ENCODE data around the gene HFE.
"Not testable (repeated sequence)": the region's sequence is repeated elsewhere in the genome, so short reads cannot be mapped to it uniquely, and the experiment has no call there.

Gene HFE

GRCh38 chr6:26054781-26055718, 32.2 kb upstream of the HFE start:
- ChIA-PET POLR2A (interaction anchor here (0.6 to 2.0 kb wide), 5 partner anchors 10 to 180 kb away, joined by 3 to 9 read pairs (median 6); a partner anchor contains a TSS), CTCF (interaction anchor here (1.6 to 29.5 kb wide), 5 partner anchors 9 to 40 kb away, joined by 4 to 1301 read pairs (median 11); partner anchors contain the start of gene HFE)
- peak; percentile 86 for DNase-seq (ENCODE audit: low read depth, low spot score)

GRCh38 chr6:26055719-26056582, 31.3 kb upstream of the HFE start:
- no peak for TF ChIP-seq CTCF (IDR thresholded peaks at IDR 0.05; ENCODE audit: insufficient read depth, low read length, missing control alignments)
- no peak for DNase-seq (ENCODE audit: low read depth, low spot score)
- CTCF ChIA-PET = interaction anchor here (1.4 to 29.5 kb wide), 5 partner anchors 9 to 39 kb away, joined by 4 to 1301 read pairs (median 7); partner anchors contain the start of gene HFE
- POLR2A ChIA-PET = interaction anchor here (0.6 to 2.0 kb wide), 8 partner anchors 10 to 179 kb away, joined by 3 to 9 read pairs (median 6); a partner anchor contains a TSS
- H3K4me3 ChIP-seq (ENCODE audit: low read depth, low read length) = peak overlapping the region; percentile 72

More at GRCh38 chr6:26054781-26055718, 32.2 kb upstream of the HFE start:
- no peak for TF ChIP-seq CTCF (IDR thresholded peaks at IDR 0.05; ENCODE audit: insufficient read depth, low read length, missing control alignments)
- H3K4me3 ChIP-seq (ENCODE audit: low read depth, low read length) = peak overlapping the region; percentile 72

- H3K4me3 ChIP-seq (ENCODE audit: low read depth, low read length) = peak overlapping the region; percentile 72
Observed at GRCh38 chr6:26056583-26057350, 30.5 kb upstream of the HFE start.

GRCh38 chr6:26057899-26058298, 29.3 kb upstream of the HFE start:
- no peak overlapping the region for H3K4me3 ChIP-seq (ENCODE audit: low read depth, low read length)
- TF ChIP-seq CTCF (IDR thresholded peaks at IDR 0.05; ENCODE audit: insufficient read depth, low read length, missing control alignments) = no peak
- POLR2A ChIA-PET = no interaction called here
- CTCF ChIA-PET = interaction anchor here (2.9 to 29.5 kb wide), 2 partner anchors 8 to 37 kb away, joined by 11 to 1301 read pairs; partner anchors contain the start of gene HFE
- no peak for DNase-seq (ENCODE audit: low read depth, low spot score)

More at GRCh38 chr6:26056583-26057350, 30.5 kb upstream of the HFE start:
- CTCF ChIA-PET = interaction anchor here (1.4 to 29.5 kb wide), 5 partner anchors 8 to 39 kb away, joined by 4 to 1301 read pairs (median 7); partner anchors contain the start of gene HFE
- no peak for DNase-seq (ENCODE audit: low read depth, low spot score)
- POLR2A ChIA-PET = interaction anchor here (0.9 to 2.0 kb wide), 7 partner anchors 11 to 138 kb away, joined by 3 to 9 read pairs (median 6); a partner anchor contains a TSS
- no peak for TF ChIP-seq CTCF (IDR thresholded peaks at IDR 0.05; ENCODE audit: insufficient read depth, low read length, missing control alignments)

- POLR2A ChIA-PET = interaction anchor here (1.3 kb wide), 1 partner anchor 13 kb away, joined by 3 read pairs; a partner anchor contains a TSS
- not testable (repeated sequence) for H3K4me3 ChIP-seq (ENCODE audit: low read depth, low read length)
- CTCF ChIA-PET = interaction anchor here (1.3 to 29.5 kb wide), 3 partner anchors 10 to 37 kb away, joined by 4 to 1301 read pairs (median 4); partner anchors contain the start of gene HFE
Observed at GRCh38 chr6:26058477-26059033, 28.7 kb upstream of the HFE start.

More at GRCh38 chr6:26058477-26059033, 28.7 kb upstream of the HFE start:
- not testable (repeated sequence) for DNase-seq (ENCODE audit: low read depth, low spot score)
